HG03064 (cell line): ENCODE measurements around the gene LGALS14.

ENCODE experiments used
- ATAC-seq: cut with Tn5 transposase; IDR thresholded peaks from one replicate; pipeline ENCODE4 v1.9.1; 2021; ENCODE audit warnings: low read depth; ENCODE audit not compliant: unreplicated experiment

The LGALS14 gene

GRCh38 chr19:39740395-39740794, 36.1 kb downstream of the LGALS14 start:
- ATAC-seq = no peak

GRCh38 chr19:39745643-39746042, 41.4 kb downstream of the LGALS14 start:
- no peak for ATAC-seq

- no peak for ATAC-seq
These were observed 42.7 kb downstream of the LGALS14 start for GRCh38 chr19:39746836-39747529.

- ATAC-seq = no peak
These were observed 45.7 kb downstream of the LGALS14 start for GRCh38 chr19:39749981-39750380.

GRCh38 chr19:39752390-39752789, 48.1 kb downstream of the LGALS14 start:
- ATAC-seq = no peak

- ATAC-seq = no peak
These were observed 48.5 kb downstream of the LGALS14 start for GRCh38 chr19:39752795-39753194.

- no peak for ATAC-seq
These were observed 50.3 kb downstream of the LGALS14 start for GRCh38 chr19:39754544-39754943.

- no peak for ATAC-seq
These were observed 50.7 kb downstream of the LGALS14 start for GRCh38 chr19:39754971-39755370.
